GM18505 (cell line): Measurements from ENCODE around the gene FOXO3.

Source experiments
- ATAC-seq: cut with Tn5 transposase; IDR thresholded peaks from one replicate; pipeline ENCODE4 v1.9.1; 2021; ENCODE audit not compliant: unreplicated experiment
- POLR2A ChIP-seq: IDR thresholded peaks from 4 replicates; pipeline ENCODE4 v1.6.1; 2011; ENCODE audit warnings: borderline replicate concordance; ENCODE audit not compliant: insufficient read depth, insufficient read length; ENCODE audit errors: extremely low read depth

FOXO3 gene

GRCh38 chr6:108702106-108702851 is 141.6 kb downstream of the FOXO3 start:
- ATAC-seq, result no peak
- no peak for TF ChIP-seq POLR2A

GRCh38 chr6:108706649-108707048 is 145.9 kb downstream of the FOXO3 start:
- no peak for TF ChIP-seq POLR2A
- no peak for ATAC-seq

- no peak for ATAC-seq
- no peak for TF ChIP-seq POLR2A
These were observed 146.7 kb downstream of the FOXO3 start for GRCh38 chr6:108707328-108707976.

GRCh38 chr6:108710030-108710429 is 149.3 kb downstream of the FOXO3 start:
- TF ChIP-seq POLR2A, result no peak
- no peak for ATAC-seq

GRCh38 chr6:108710551-108710950 is 149.8 kb downstream of the FOXO3 start:
- no peak for TF ChIP-seq POLR2A
- ATAC-seq, result no peak

GRCh38 chr6:108711071-108711470 is 150.4 kb downstream of the FOXO3 start:
- no peak for TF ChIP-seq POLR2A
- ATAC-seq, result no peak

GRCh38 chr6:108711826-108712225 is 151.1 kb downstream of the FOXO3 start:
- ATAC-seq, result no peak
- TF ChIP-seq POLR2A, result no peak

GRCh38 chr6:108712946-108713345 is 152.2 kb downstream of the FOXO3 start:
- no peak for ATAC-seq
- no peak for TF ChIP-seq POLR2A

- no peak for TF ChIP-seq POLR2A
- no peak for ATAC-seq
These were observed 153.5 kb downstream of the FOXO3 start for GRCh38 chr6:108714101-108714765.

- TF ChIP-seq POLR2A, result no peak
- no peak for ATAC-seq
These were observed 154.2 kb downstream of the FOXO3 start for GRCh38 chr6:108714766-108715414.

- ATAC-seq, result no peak
- TF ChIP-seq POLR2A, result no peak
These were observed 155.1 kb downstream of the FOXO3 start for GRCh38 chr6:108715832-108716231.

GRCh38 chr6:108716801-108717791 is 156.4 kb downstream of the FOXO3 start:
- no peak for ATAC-seq

More at GRCh38 chr6:108716801-108717791, 156.4 kb downstream of the FOXO3 start:
- TF ChIP-seq POLR2A, result no peak
